Superior temporal gyrus (tissue), 1 donor: ENCODE data around the gene TWNK.

Experiments used
- DNase-seq: peaks from one replicate; pipeline ENCODE4 v3.0.0-alpha.2; 2016; ENCODE audit errors: extremely low spot score

Gene TWNK

GRCh38 chr10:101011517-101012423 is 24.4 kb downstream of the TWNK start:
- DNase-seq = no peak

DNA sequence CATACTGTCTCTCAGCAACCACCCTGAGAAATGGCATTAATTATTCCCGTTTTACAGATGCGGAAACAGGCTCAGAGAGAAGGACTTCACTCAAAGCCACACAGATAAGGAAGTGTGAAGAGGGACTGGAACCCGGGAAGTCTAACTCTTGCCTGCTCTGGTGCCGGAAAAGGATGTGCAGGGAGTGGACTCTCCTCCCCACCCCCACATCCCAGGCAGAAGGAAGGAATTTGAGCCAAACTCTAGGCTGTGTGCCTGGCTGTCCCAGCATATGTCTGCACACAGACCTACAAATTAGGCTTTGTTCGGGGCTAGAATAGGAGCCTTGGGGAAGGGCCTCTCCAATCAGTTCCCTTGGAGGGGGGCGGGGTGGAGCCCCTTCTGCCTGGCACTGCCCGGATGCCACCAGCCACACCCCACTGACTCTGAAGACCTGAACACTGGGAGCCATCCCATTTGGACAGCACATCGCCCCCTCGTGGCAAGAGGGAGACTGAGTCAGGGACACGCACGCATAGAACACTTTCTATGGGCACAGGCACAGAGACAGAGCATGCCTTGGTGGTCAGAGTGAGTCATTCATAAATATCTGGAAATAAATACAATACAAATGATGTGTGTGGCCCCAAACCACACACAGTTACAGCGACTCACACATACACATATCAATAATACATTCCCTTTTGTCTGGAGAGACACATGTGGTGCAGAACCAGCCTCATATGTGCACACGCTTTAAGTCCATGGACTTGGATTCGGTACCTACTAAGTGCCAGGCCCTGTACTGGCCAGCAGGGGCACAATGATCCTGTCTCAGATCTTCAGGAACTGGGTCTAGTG is 25.4 kb downstream of the TWNK start:
- DNase-seq = peak; percentile 98

DNA sequence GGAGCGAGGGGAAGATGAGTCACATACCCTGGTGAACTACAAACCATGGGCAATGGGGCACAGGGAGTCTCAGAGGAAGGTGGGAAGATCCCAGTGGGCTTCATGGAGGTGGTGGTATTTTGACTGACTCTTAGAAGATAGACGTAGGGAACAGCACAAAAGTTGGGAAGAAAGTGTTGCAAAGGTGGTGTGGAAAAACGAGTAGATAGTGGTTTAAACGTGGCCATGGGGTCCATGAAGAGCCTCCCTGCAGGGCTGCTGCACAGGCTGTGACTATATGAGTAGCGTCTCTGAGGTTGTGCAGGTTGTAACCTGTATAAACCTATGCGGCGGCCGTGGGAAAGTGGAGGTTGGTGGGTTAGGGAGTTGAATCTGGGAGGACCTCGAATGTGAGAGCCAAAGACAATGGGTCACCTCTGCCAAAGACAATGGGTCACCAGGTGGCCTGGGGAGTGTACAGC is 26.1 kb downstream of the TWNK start:
- DNase-seq = no peak

DNA sequence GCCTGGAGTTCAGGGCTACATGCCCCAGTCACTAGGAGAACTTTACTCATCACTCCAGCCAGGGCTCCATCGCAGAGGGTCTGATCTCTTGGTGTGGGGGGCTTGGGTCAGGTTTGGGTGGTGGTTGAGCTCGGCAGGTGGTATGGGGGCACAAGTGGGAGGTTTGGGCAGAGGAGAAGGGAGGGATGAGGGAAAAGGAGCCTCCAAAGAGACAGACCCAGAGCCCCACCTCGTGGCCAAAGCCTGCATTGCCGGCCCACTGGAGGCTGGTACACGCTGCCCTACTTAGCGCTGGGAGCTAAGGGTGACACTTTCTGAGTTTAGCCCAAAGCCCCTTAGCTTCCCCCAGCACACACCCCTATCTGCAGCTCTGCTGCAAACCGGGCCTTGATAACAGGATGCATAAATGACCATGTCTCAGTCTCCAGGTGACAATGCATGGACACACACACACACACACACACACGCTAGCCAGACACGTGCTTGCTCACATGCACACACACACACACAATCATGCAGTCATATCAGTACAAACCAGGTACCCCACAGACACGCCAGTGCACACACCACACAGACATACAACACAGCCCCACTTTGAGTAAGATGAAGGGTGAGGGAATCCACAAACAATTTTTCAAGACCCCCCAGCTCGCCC is 27.0 kb downstream of the TWNK start:
- DNase-seq = peak; percentile 95

DNA sequence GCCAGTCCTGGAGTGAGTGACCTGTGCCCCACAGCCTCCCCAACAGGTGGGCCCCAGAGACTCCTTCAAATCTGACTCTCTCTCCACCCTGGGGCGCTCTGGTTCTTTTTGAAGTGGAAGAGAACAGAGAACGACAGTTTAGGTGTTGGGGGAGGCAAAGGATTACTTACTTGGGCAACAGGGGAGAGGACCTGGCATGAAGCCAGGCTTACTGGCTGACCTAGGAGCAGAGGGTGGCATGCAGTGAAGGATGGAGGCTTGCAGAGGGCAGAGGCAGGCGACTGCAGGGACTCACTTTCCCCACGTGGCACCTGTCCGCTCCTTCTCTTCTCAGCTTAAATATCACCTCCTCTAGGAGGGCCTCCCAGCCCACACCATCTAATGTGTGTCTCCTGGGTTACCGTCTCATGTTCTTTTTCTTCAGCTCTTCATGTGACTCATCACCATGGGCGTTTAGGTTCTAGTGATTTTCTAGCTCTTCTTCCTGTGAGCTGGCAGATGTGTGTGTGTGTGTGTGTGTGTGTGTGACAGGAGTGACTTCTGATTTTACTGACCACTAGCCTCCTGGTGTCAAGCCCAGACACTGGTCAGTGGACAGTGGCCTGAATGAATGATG is 27.7 kb downstream of the TWNK start:
- no peak for DNase-seq

DNA sequence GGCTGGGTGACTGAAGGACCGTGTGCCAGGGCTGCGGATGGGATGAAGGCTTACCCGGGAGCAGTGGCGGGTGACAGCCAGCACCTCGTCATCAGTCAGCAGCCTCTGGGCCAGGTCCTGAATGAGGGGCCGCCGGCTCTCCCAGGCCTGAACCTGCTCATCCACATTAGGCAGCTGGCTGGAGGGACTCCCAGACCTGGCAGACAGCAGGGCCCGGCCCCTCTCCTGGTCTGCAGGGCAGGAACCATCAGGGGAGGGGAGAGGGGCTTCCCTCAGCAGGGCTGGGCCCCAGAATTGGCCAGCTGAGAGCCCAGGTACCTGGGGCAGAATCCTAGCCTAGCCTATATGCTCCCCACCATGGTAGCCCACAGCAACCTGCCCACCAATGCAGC is 28.2 kb downstream of the TWNK start:
- no peak for DNase-seq

- no peak for DNase-seq
These were observed 29.5 kb downstream of the TWNK start for GRCh38 chr10:101016814-101017213.

- DNase-seq = no peak
These were observed 30.8 kb downstream of the TWNK start for GRCh38 chr10:101018118-101018599.

GRCh38 chr10:101018600-101019439 is 31.5 kb downstream of the TWNK start:
- peak; percentile 84 for DNase-seq

- no peak for DNase-seq
These were observed 32.0 kb downstream of the TWNK start for GRCh38 chr10:101019440-101019703.

- DNase-seq = no peak
These were observed 33.2 kb downstream of the TWNK start for GRCh38 chr10:101020427-101021075.

DNA sequence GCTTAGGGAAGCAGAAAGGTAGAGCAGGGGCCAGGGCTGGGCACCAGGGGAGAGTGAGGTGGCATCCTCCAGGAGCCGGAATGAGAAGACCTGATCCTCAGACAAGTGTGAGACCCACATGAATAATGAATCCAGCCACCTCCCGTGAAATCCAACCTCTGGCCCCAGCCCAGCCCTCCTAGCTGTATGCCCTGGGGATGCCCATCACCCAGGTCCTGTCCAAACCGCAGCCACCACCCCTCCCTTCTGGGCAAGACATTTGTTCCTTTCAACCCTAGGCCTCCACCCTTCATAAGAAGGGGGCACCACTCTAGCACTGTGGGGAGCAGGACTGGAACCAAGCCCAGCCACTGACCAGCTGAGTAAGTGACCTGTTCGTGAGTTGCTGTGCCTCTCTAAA is 33.9 kb downstream of the TWNK start:
- no peak for DNase-seq

- DNase-seq = no peak
These were observed 34.4 kb downstream of the TWNK start for GRCh38 chr10:101021692-101022251.

- no peak for DNase-seq
These were observed 35.8 kb downstream of the TWNK start for GRCh38 chr10:101022967-101023705.

DNA sequence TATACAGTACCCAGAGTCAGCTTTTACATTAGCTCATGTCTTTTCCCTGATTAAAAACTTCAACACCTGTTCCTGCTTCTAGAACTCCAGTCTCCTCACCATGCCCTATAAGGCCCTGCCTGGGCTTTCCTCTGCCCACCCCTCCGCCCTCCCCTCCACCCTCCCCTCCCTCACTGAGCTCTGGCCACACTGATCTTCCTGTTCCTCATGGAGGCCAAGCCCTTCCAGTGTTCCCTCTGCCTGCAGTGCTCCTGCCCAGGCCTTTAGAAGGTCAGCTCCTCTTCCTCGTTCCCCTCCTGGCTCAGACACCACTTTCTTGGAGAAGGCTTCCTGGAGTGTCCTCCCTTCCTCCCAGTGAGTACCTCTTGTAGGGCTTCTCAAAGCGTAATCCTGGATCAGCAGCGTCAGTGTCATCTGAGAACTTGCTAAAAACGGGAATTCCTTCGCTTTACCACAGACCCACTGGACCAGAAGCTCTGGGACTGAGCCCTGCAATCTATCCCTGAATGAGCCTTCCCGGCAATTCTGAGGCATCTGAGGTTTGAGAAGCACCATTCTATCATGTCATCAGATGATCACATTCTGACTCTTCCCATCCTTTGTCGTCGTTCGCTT is 39.9 kb downstream of the TWNK start:
- no peak for DNase-seq

DNA sequence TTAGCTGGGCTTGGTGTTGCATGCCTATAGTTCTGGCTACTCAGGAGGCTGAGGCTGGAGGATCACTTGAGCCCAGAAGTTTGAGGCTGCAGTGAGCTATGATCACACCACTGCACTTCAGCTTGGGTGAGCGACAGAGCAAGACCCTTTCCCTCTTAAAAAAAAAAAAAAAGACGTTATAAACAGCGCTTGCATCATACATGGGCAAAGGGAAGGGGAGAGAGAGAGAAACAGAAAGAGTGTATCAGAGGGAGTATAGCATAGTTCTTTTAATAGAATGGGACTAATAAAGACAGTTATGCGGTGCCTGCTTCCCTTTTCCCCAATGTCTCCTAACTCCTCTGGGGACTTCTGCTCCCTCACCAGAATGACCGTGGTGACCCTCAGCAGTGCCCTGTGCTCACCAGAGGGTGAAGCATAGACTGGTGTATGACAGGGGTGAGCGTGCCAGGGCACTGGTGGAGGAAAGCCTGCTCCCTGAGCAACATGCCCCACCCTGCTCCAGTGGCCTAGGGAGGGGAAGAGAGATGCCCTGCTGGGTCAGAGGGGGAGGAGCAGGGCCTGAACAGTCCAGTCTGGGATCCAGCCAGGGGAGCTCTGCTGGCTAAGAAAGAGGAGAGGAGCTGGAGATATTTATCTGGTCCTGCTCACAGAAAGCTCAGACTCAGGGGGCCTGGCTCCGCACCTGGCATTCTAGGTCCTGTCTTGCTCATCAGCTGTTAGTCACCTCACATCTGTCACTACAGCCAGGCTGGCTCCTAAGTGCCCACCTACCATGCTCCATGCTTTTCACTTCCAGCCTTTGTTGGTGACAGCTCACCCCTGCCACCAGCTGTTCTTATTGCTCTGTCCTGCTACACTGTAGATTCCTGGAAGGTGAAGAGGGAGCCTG is 41.3 kb downstream of the TWNK start:
- no peak for DNase-seq

GRCh38 chr10:101029520-101030295 is 42.4 kb downstream of the TWNK start:
- DNase-seq = no peak
